SJSA1 (cell line): Measurements from ENCODE around the gene FXR2. TPM values are rescaled to one million over a fixed set of nuclear protein-coding genes. Genes with fewer than 3 reads are reported as not detected.

ENCODE experiments used
- DNase-seq, 2 experiments: peaks; one replicate each; pipeline ENCODE4 v3.0.0-alpha.2; 2015 to 2020; ENCODE audit warnings: low spot score in 2 of 2, low read depth in 1 of 2
- H3K27ac ChIP-seq: fragments of 250-450 bp; sonication (Bioruptor Pico); 2 replicates; pipeline ENCODE4 v1.5.1; 2020; ENCODE audit warnings: mild to moderate bottlenecking, moderate library complexity
- H3K27me3 ChIP-seq: fragments of 250-450 bp; sonication (Bioruptor Pico); replicated peaks from 2 replicates; pipeline ENCODE4 v1.5.1; 2020; ENCODE audit warnings: mild to moderate bottlenecking, moderate library complexity
- H3K36me3 ChIP-seq: fragments of 250-450 bp; sonication (Bioruptor Pico); 2 replicates; pipeline ENCODE4 v1.5.1; 2020; ENCODE audit warnings: mild to moderate bottlenecking
- H3K4me1 ChIP-seq: fragments of 250-450 bp; sonication (Bioruptor Pico); replicated peaks from 2 replicates; pipeline ENCODE4 v1.6.1; 2021; ENCODE audit warnings: mild to moderate bottlenecking
- H3K4me3 ChIP-seq: fragments of 250-450 bp; sonication (Bioruptor Pico); 2 replicates; pipeline ENCODE4 v1.5.1; 2020; ENCODE audit warnings: mild to moderate bottlenecking
- H3K9me3 ChIP-seq: fragments of 250-450 bp; sonication (Bioruptor Pico); replicated peaks from 2 replicates; pipeline ENCODE4 v1.5.1; 2020; ENCODE audit warnings: mild to moderate bottlenecking
- total RNA-seq: library from RNA; depleted of rRNA; stranded (reverse); fragments of >200 nt; shearing (Covaris generic); gene quantifications from 2 replicates; pipeline ENCODE4 v1.2.3, GENCODE V29; 2014

FXR2 gene
- total RNA-seq, 1 experiment from 2014 or later, result 49.5 TPM

- H3K9me3 ChIP-seq, result no peaks in the 10 kb centered on the region
- no peak for DNase-seq
- peaks cover 29% of the 10 kb centered on the region for H3K4me1 ChIP-seq
- no peak overlapping the region for H3K27ac ChIP-seq
- H3K36me3 ChIP-seq, result peaks cover 89% of the 10 kb centered on the region
- no peak overlapping the region for H3K4me3 ChIP-seq
- H3K27me3 ChIP-seq, result no peaks in the 10 kb centered on the region
These were observed 37.1 kb downstream of the FXR2 start for GRCh38 chr17:7577327-7578199.

- no peak for DNase-seq
- H3K36me3 ChIP-seq, result peaks cover 87% of the 10 kb centered on the region
- peaks cover 31% of the 10 kb centered on the region for H3K4me1 ChIP-seq
- H3K27me3 ChIP-seq, result no peaks in the 10 kb centered on the region
- no peak overlapping the region for H3K4me3 ChIP-seq
- H3K27ac ChIP-seq, result no peak overlapping the region
- H3K9me3 ChIP-seq, result no peaks in the 10 kb centered on the region
These were observed 38.2 kb downstream of the FXR2 start for GRCh38 chr17:7576432-7576937.

GRCh38 chr17:7575959-7576358 is 38.7 kb downstream of the FXR2 start:
- no peak for DNase-seq
- Histone ChIP-seq H3K4me1 (peaks cover 31% of the 10 kb centered on the region), H3K4me3 (no peak overlapping the region), H3K9me3 (no peaks in the 10 kb centered on the region), H3K36me3 (peaks cover 92% of the 10 kb centered on the region), H3K27me3 (no peaks in the 10 kb centered on the region), H3K27ac (no peak overlapping the region)

DNA sequence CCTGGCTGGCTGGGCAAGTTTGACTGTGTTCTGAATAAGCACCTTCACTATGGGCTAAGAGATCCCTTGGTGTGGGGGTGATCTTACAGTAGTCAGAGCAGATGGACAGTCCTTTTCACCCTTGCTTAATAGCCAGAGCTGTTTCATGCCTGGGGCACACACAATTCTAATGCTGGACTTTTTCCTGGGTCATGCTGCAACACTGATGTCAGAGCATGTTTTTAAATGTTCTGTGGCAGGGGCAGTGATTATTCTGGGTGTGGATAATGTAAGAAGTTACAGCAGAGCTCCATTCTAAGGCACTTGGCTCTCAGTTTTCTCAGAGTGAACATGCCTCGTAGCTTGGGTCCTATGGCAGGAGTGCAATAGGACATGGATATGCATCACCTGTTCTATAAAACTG is 39.2 kb downstream of the FXR2 start:
- DNase-seq, result no peak
- peaks cover 92% of the 10 kb centered on the region for H3K36me3 ChIP-seq
- no peaks in the 10 kb centered on the region for H3K9me3 ChIP-seq
- peaks cover 31% of the 10 kb centered on the region for H3K4me1 ChIP-seq
- H3K4me3 ChIP-seq, result no peak overlapping the region
- no peaks in the 10 kb centered on the region for H3K27me3 ChIP-seq
- H3K27ac ChIP-seq, result no peak overlapping the region

GRCh38 chr17:7574176-7574953 is 40.3 kb downstream of the FXR2 start:
- Histone ChIP-seq H3K36me3 (peaks cover 91% of the 10 kb centered on the region), H3K27ac (no peak overlapping the region), H3K27me3 (no peaks in the 10 kb centered on the region), H3K4me3 (peak overlapping the region; percentile 75), H3K4me1 (peaks cover 24% of the 10 kb centered on the region), H3K9me3 (no peaks in the 10 kb centered on the region)
- no peak for DNase-seq

DNA sequence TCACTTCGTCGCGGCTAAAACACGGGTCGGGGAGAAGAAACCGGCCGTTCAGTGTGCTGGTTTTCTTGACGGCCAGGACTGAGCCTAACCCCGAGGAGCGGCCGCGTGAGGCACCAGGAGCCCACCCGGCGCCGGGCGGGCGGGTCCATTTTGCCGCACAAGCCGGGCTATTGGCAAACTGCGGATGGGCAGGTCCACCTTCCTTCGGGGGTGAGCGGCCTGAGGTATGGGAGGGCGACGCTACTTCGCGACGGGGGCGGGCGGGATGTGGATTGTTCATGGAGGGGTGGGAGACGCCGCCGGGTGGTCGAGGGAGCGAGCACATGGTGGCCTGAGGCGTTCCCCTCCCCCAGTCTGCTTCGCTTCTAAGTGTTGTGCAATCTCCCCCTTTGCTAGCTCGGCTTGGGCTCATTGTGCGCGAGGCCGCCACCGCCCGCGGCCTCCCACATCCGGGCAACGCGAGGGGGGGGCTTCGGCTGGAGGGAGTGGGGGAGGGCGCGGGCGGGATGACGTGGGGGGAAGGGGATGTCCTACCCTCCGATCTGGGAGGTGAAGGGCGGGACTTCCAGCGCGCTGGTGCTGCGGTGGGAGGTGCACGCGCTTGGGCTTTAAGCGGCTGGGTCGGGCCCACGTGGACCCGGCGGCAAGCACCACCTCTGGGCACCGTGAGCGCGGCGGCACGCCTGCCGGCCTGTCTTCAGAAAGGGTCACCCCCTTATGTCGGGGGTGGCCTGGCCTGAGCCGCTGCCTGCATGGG is 41.2 kb downstream of the FXR2 start:
- peak overlapping the region; percentile 83 for H3K27ac ChIP-seq
- H3K4me3 ChIP-seq, result peak overlapping the region; percentile 75
- H3K27me3 ChIP-seq, result no peaks in the 10 kb centered on the region
- H3K4me1 ChIP-seq, result peaks cover 18% of the 10 kb centered on the region
- no peaks in the 10 kb centered on the region for H3K9me3 ChIP-seq
- peaks cover 87% of the 10 kb centered on the region for H3K36me3 ChIP-seq
- peak; percentile 73 to 91 for DNase-seq

- peaks cover 84% of the 10 kb centered on the region for H3K36me3 ChIP-seq
These were observed 41.9 kb downstream of the FXR2 start for GRCh38 chr17:7572588-7573323.

GRCh38 chr17:7572338-7572587 is 42.4 kb downstream of the FXR2 start:
- H3K27ac ChIP-seq, result peak overlapping the region; percentile 12
- no peaks in the 10 kb centered on the region for H3K9me3 ChIP-seq
- DNase-seq, result peak in 1 of 2 experiments; percentile 98
- peaks cover 84% of the 10 kb centered on the region for H3K36me3 ChIP-seq
- H3K4me3 ChIP-seq, result peak overlapping the region; percentile 75
- no peaks in the 10 kb centered on the region for H3K27me3 ChIP-seq
- peaks cover 18% of the 10 kb centered on the region for H3K4me1 ChIP-seq

More at GRCh38 chr17:7572588-7573323, 41.9 kb downstream of the FXR2 start:
- Histone ChIP-seq H3K4me1 (peaks cover 18% of the 10 kb centered on the region), H3K9me3 (no peaks in the 10 kb centered on the region), H3K27ac (peak overlapping the region; percentile 83), H3K4me3 (peak overlapping the region; percentile 75), H3K27me3 (no peaks in the 10 kb centered on the region)
- DNase-seq, result peak in 1 of 2 experiments; percentile 99

- Histone ChIP-seq H3K9me3 (no peaks in the 10 kb centered on the region), H3K4me1 (peaks cover 14% of the 10 kb centered on the region), H3K4me3 (no peak overlapping the region), H3K27ac (no peak overlapping the region), H3K36me3 (peaks cover 78% of the 10 kb centered on the region), H3K27me3 (no peaks in the 10 kb centered on the region)
- no peak for DNase-seq
These were observed 44.3 kb downstream of the FXR2 start for GRCh38 chr17:7570351-7570750.

DNA sequence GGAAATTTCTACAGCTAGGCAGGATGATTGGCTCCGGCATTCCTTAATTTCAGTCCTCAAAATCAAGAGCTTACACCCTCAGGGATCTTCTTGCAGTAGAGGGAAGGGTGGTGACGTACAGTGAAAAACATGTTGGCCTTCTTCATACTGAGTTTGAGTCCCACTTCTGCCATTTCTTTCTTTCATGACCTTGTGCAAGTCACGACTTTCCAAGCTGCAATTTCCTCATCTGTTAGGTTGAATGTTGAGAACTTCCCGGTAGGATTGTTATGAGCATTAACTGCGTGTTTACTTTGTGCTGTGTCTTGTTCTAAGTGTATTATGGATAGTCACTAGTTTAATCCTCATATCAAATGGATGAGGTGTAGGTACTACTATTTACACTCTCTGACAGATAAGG is 45.1 kb downstream of the FXR2 start:
- Histone ChIP-seq H3K9me3 (no peaks in the 10 kb centered on the region), H3K4me3 (no peak overlapping the region), H3K27me3 (no peaks in the 10 kb centered on the region), H3K27ac (no peak overlapping the region), H3K36me3 (peaks cover 78% of the 10 kb centered on the region), H3K4me1 (peaks cover 6% of the 10 kb centered on the region)
- no peak for DNase-seq

DNA sequence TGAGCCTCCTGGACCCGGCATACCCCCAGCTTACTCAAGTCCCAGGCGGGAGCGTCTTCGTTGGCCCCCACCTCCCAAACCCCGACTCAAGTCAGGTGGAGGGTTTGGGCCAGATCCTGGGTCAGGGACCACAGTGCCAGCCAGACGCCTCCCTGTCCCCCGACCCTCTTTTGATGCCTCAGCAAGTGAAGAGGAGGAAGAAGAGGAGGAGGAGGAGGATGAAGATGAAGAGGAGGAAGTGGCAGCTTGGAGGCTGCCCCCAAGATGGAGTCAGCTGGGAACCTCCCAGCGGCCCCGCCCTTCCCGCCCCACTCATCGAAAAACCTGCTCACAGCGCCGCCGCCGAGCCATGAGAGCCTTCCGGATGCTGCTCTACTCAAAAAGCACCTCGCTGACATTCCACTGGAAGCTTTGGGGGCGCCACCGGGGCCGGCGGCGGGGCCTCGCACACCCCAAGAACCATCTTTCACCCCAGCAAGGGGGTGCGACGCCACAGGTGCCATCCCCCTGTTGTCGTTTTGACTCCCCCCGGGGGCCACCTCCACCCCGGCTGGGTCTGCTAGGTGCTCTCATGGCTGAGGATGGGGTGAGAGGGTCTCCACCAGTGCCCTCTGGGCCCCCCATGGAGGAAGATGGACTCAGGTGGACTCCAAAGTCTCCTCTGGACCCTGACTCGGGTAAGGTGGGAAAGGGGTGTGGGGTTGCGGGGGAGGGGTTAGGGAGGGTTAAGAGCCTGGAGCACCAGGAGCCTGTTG is 51.4 kb downstream of the FXR2 start:
- DNase-seq, result no peak
- no peaks in the 10 kb centered on the region for H3K27me3 ChIP-seq
- no peak overlapping the region; the same call in 1 of the 2 replicates for H3K4me3 ChIP-seq
- no peak overlapping the region for H3K27ac ChIP-seq
- H3K4me1 ChIP-seq, result peaks cover 14% of the 10 kb centered on the region
- no peaks in the 10 kb centered on the region for H3K9me3 ChIP-seq
- peaks cover 47% of the 10 kb centered on the region for H3K36me3 ChIP-seq

DNA sequence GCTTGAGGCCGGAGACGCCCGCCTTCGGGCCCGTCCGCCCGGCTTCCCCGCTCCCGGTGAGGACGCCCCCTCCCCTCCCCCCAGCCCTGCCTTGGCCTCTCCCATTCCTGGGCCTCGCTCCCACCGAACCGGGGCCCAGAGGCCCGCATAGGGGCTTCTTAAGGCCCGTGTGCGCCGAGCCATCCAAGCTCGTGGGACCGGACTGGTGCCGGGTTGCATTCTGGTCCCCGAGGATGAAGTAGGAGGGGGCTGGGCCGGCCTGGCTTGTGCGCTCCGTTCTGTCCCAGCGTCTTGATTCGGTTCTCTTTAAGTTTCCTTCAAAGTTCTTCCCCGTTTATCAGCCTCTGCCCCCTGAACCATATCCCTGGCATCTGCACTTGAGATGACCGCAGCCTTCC is 52.5 kb downstream of the FXR2 start:
- H3K36me3 ChIP-seq, result peaks cover 40% of the 10 kb centered on the region
- peaks cover 14% of the 10 kb centered on the region for H3K4me1 ChIP-seq
- peak overlapping the region; percentile 75 for H3K4me3 ChIP-seq
- H3K9me3 ChIP-seq, result no peaks in the 10 kb centered on the region
- no peaks in the 10 kb centered on the region for H3K27me3 ChIP-seq
- H3K27ac ChIP-seq, result peak overlapping the region; percentile 47
- DNase-seq, result no peak
